Measurements from ENCODE around the gene LSAMP. TPM values are rescaled to one million over a fixed set of nuclear protein-coding genes. Genes with fewer than 3 reads are reported as not detected.

The LSAMP gene
- total RNA-seq, 1 experiment from 2014 or later = 0.15 TPM

DNA sequence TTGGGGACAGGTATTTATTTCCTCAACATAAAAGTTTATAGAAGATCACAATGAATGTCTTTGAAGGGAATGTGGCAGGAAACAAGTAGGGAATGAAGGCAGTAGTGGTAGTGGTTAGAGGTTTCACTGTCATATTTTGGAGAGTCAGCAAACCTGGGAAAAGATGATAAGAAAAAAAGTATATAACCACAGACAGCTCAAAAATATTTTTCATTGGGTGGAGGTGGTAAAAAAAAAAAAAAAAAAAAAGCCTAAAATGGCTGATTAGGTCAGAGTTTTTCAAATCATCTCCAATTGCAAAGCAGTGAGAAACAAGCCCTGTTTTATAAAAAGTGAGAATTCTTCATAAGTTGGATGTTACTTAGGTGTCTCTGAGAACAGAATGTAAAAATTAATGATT, 400.0 kb downstream of the LSAMP start:
- Histone ChIP-seq H3K27ac (ENCODE audit: low read length) (no peak overlapping the region), H3K4me2 (ENCODE audit: low read length) (no peak overlapping the region), H3F3A (ENCODE audit: low read length, unreplicated experiment) (no peaks in the 10 kb centered on the region), H3K9ac (ENCODE audit: low read length) (no peak overlapping the region), H3K4me3 (ENCODE audit: low read length) (no peak overlapping the region), H3K4me1 (ENCODE audit: insufficient read depth, low read length) (no peaks in the 10 kb centered on the region), H3K9me2 (replicated peaks; ENCODE audit: low read length) (no peaks in the 10 kb centered on the region), H3K79me2 (ENCODE audit: low read length) (no peaks in the 10 kb centered on the region), H3K36me3 (ENCODE audit: low read depth, low read length) (no peaks in the 10 kb centered on the region), H3K27me3 (ENCODE audit: low read length) (no peaks in the 10 kb centered on the region), H4K20me1 (ENCODE audit: low read length) (no peaks in the 10 kb centered on the region), H3K9me3 (ENCODE audit: low read length) (no peaks in the 10 kb centered on the region), H2AFZ (ENCODE audit: low read length) (no peak overlapping the region)
- ATAC-seq (no peak), DNase-seq (no peak)
- intact Hi-C loops (cut with micrococcal nuclease) = no loop called here
- CTCF ChIA-PET = no interaction called here
- POLR2A ChIA-PET (ENCODE audit: unreplicated experiment) = no interaction called here
- TF ChIP-seq, protein P1, sequence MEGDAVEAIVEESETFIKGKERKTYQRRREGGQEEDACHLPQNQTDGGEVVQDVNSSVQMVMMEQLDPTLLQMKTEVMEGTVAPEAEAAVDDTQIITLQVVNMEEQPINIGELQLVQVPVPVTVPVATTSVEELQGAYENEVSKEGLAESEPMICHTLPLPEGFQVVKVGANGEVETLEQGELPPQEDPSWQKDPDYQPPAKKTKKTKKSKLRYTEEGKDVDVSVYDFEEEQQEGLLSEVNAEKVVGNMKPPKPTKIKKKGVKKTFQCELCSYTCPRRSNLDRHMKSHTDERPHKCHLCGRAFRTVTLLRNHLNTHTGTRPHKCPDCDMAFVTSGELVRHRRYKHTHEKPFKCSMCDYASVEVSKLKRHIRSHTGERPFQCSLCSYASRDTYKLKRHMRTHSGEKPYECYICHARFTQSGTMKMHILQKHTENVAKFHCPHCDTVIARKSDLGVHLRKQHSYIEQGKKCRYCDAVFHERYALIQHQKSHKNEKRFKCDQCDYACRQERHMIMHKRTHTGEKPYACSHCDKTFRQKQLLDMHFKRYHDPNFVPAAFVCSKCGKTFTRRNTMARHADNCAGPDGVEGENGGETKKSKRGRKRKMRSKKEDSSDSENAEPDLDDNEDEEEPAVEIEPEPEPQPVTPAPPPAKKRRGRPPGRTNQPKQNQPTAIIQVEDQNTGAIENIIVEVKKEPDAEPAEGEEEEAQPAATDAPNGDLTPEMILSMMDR (conservative IDR thresholded peaks at IDR 0.05; ENCODE audit: low read depth, low read length) = no peak
- TF ChIP-seq EZH2 (IDR thresholded peaks at IDR 0.05; ENCODE audit: low read length, unreplicated experiment) (no peak), EZH2phosphoT487 (IDR thresholded peaks at IDR 0.05; ENCODE audit: borderline replicate concordance, low read length) (no peak)
- no TSS peak for BruUV-seq (replicated peaks)

DNA sequence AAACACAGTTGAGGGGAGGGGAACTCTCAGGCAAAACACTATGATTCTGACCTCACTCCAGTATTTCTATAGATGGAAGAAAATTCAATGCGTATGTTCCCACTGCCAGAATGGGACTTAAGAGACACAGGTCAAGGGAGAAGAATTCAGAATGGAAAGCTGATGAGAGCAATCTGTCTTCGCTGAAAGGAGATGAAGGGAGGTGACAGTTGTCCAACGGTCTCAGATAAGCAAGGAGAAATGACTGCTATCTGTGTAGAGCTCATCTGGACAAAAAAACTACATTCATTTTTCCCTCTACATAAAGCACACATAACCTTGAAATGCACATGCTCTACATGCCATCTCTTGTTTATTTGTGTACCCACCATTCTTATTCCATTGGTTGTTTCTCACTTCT, 405.1 kb downstream of the LSAMP start:
- ATAC-seq = no peak
- CTCF ChIA-PET = no interaction called here
- Histone ChIP-seq H3K79me2 (ENCODE audit: low read length) (no peaks in the 10 kb centered on the region), H3K27ac (ENCODE audit: low read length) (no peak overlapping the region), H3K9ac (ENCODE audit: low read length) (no peak overlapping the region), H3F3A (ENCODE audit: low read length, unreplicated experiment) (no peaks in the 10 kb centered on the region), H3K27me3 (ENCODE audit: low read length) (no peaks in the 10 kb centered on the region), H4K20me1 (ENCODE audit: low read length) (no peaks in the 10 kb centered on the region), H2AFZ (ENCODE audit: low read length) (no peak overlapping the region), H3K4me1 (ENCODE audit: insufficient read depth, low read length) (no peaks in the 10 kb centered on the region), H3K9me2 (replicated peaks; ENCODE audit: low read length) (no peaks in the 10 kb centered on the region), H3K4me3 (ENCODE audit: low read length) (no peak overlapping the region), H3K36me3 (ENCODE audit: low read depth, low read length) (no peaks in the 10 kb centered on the region), H3K9me3 (ENCODE audit: low read length) (no peaks in the 10 kb centered on the region), H3K4me2 (ENCODE audit: low read length) (no peak overlapping the region)
- DNase-seq = no peak
- TF ChIP-seq EZH2 (IDR thresholded peaks at IDR 0.05; ENCODE audit: low read length, unreplicated experiment) (no peak), EZH2phosphoT487 (IDR thresholded peaks at IDR 0.05; ENCODE audit: borderline replicate concordance, low read length) (no peak)
- TF ChIP-seq, protein P1 (conservative IDR thresholded peaks at IDR 0.05; ENCODE audit: low read depth, low read length) = no peak
- no TSS peak for BruUV-seq (replicated peaks)
- POLR2A ChIA-PET (ENCODE audit: unreplicated experiment) = no interaction called here
- intact Hi-C loops (cut with micrococcal nuclease) = no loop called here

DNA sequence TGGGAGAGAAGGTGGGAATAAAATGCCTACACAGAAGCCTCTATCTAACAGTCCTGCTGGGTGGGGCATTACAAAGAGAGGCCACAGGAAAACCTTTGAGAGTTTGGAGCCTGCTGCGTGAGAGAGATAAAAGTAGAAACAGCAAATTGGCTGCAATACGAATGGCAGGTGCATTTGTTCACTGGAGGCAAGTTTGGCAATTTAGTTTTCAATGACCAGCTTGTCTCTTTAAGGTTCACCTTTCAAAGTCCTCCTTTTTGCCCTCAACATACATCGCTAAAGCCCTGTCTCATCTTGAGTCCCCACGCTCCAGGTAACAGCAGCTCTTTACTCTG, 405.7 kb downstream of the LSAMP start:
- H3K4me3 ChIP-seq (ENCODE audit: low read length) = no peak overlapping the region
- no peaks in the 10 kb centered on the region for H3K4me1 ChIP-seq (ENCODE audit: insufficient read depth, low read length)
- H3K9me3 ChIP-seq (ENCODE audit: low read length) = no peaks in the 10 kb centered on the region
- H2AFZ ChIP-seq (ENCODE audit: low read length) = no peak overlapping the region
- no peaks in the 10 kb centered on the region for H3F3A ChIP-seq (ENCODE audit: low read length, unreplicated experiment)
- no peaks in the 10 kb centered on the region for H3K79me2 ChIP-seq (ENCODE audit: low read length)
- no peak overlapping the region for H3K9ac ChIP-seq (ENCODE audit: low read length)
- H3K4me2 ChIP-seq (ENCODE audit: low read length) = no peak overlapping the region
- TF ChIP-seq, protein P1 (conservative IDR thresholded peaks at IDR 0.05; ENCODE audit: low read depth, low read length) = no peak
- H3K27me3 ChIP-seq (ENCODE audit: low read length) = no peaks in the 10 kb centered on the region
- CTCF ChIA-PET = no interaction called here
- H4K20me1 ChIP-seq (ENCODE audit: low read length) = no peaks in the 10 kb centered on the region
- POLR2A ChIA-PET (ENCODE audit: unreplicated experiment) = no interaction called here
- no TSS peak for BruUV-seq (replicated peaks)
- H3K27ac ChIP-seq (ENCODE audit: low read length) = no peak overlapping the region
- intact Hi-C loops (cut with micrococcal nuclease) = no loop called here
- no peak for DNase-seq
- ATAC-seq = no peak
- no peaks in the 10 kb centered on the region for H3K9me2 ChIP-seq (replicated peaks; ENCODE audit: low read length)
- no peaks in the 10 kb centered on the region for H3K36me3 ChIP-seq (ENCODE audit: low read depth, low read length)

Measured in PC-3 (cell line).